ENCODE data around the gene PCDH7.

PCDH7 gene

DNA sequence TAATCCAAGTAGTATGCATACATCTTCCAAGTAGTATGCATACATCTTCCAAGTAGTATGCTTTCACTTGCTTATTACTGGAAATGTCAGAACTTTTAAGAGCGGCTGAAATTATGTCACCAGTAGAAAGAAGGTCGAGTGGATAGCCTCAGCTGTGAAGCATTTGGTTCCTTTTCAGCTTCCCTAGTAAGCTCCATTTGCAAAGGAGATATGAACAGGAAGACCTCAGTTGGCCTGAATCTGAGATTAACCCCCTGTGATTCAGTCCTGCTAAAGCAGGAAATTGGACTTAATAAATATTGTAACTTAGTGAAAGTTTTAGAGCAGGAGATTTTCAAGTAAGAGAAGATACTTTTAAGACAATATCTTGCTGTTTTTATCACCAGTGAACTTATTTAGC lies 48.1 kb downstream of the PCDH7 start:
- TF ChIP-seq, protein P1, sequence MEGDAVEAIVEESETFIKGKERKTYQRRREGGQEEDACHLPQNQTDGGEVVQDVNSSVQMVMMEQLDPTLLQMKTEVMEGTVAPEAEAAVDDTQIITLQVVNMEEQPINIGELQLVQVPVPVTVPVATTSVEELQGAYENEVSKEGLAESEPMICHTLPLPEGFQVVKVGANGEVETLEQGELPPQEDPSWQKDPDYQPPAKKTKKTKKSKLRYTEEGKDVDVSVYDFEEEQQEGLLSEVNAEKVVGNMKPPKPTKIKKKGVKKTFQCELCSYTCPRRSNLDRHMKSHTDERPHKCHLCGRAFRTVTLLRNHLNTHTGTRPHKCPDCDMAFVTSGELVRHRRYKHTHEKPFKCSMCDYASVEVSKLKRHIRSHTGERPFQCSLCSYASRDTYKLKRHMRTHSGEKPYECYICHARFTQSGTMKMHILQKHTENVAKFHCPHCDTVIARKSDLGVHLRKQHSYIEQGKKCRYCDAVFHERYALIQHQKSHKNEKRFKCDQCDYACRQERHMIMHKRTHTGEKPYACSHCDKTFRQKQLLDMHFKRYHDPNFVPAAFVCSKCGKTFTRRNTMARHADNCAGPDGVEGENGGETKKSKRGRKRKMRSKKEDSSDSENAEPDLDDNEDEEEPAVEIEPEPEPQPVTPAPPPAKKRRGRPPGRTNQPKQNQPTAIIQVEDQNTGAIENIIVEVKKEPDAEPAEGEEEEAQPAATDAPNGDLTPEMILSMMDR (IDR thresholded peaks at IDR 0.05; ENCODE audit: low read depth, low read length) = no peak
- no peak overlapping the region for H3K4me3 ChIP-seq (ENCODE audit: low read depth, low read length)

DNA sequence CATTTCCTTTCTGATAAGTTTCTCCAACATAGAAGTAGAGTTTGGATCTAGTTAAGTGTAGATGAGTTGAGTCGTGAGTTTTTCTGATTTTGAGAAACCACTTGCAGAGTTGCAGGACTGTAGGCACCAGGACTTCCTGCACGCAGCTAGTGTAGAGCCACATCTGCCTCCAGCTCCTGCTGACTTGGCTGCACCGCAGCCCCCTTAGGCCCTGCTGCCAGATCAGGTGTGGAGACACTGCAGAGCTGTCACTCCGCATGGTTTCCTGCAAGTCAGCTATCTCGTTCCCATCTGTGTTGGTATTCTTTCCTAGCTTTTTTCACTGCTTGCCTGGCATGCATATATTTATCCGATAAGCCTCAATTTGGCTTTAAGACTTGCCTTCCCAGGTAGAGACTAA lies 48.9 kb downstream of the PCDH7 start:
- TF ChIP-seq, protein P1 (IDR thresholded peaks at IDR 0.05; ENCODE audit: low read depth, low read length) = no peak
- no peak overlapping the region for H3K4me3 ChIP-seq (ENCODE audit: low read depth, low read length)

DNA sequence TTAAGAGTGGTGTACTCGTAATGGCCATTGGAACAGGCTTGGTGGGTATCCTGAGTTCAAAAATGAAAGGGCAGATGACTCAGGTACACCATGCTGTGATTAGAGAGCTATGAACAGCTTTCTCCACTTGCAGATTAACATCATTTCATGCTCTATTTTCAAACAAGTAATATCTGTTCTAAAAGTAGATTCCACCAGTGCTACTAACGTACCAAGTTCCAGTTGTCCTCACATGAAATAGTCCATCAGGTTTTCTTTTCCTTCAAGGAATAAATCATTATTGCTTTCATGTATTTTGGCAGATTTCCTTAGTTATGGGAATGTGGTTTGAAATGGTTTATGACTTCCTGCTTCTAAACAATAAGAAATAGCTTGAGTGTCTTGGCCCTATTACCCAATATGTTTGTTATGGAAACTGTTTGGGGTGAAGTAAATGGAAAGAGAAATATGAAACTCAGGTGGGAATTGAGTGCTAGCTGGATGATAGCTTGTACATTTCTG lies 49.9 kb downstream of the PCDH7 start:
- H3K4me3 ChIP-seq (ENCODE audit: low read depth, low read length) = no peak overlapping the region
- TF ChIP-seq, protein P1 (IDR thresholded peaks at IDR 0.05; ENCODE audit: low read depth, low read length) = no peak

DNA sequence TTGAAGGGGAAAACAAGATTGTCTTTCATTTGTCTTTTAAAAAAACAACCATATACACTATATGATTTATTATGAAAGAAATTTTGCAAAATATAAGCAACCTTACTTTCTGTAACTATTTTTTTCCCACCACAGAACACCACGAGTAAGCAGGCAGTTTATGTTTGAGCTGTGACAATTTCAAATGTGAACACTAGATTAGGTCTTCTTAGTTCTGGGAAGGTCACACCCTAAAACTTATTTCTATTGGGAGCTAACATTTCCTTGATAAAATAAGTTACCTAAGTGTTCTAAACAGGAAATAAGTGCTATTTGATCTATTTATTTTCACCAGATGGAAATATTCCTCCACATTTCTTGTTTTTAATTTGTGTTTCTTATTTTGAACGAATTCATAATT lies 50.6 kb downstream of the PCDH7 start:
- TF ChIP-seq, protein P1 (IDR thresholded peaks at IDR 0.05; ENCODE audit: low read depth, low read length) = no peak
- no peak overlapping the region for H3K4me3 ChIP-seq (ENCODE audit: low read depth, low read length)

DNA sequence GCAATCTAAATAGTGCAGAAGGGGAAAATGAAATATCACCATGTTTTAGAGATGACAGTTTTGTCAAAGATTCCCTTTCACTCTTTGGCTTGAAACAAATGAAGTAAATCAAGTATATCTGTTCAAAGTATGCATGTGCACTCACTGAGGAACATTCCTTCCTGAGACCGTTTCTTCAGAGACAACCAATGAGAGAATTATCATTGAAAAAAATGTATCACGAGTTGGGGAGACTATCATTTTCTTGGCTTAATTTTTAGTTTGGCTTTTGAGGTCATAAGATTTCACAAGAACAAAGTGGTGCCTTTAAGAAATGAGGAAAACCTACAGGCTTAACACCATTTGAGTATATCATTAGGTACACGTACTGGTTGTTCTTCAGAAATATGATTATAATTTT lies 56.3 kb downstream of the PCDH7 start:
- TF ChIP-seq, protein P1 (IDR thresholded peaks at IDR 0.05; ENCODE audit: low read depth, low read length) = no peak
- H3K4me3 ChIP-seq (ENCODE audit: low read depth, low read length) = no peak overlapping the region

DNA sequence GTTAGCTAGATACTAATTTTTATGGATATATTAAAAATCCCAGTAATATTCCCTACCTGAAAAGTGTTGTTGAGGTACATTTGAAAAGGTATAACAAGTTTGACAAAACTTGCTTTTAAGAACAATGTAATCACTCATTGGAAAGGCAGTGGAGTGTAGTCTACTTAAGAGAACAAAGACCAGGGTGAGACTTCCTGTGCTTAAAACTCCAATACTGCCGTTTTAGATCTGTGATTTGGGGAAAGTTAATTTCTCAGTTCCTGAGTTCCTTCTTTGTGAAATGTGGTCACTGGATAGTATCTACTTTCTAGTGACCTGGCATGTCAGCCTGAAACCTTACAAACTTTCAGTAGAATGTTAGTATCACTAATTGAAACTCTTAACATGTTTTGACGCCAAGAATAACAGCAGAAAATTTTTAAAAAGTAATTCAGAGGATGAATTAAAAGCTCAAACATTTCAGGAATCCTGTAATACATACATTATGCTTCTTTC lies 56.8 kb downstream of the PCDH7 start:
- H3K4me3 ChIP-seq (ENCODE audit: low read depth, low read length) = no peak overlapping the region
- TF ChIP-seq, protein P1 (IDR thresholded peaks at IDR 0.05; ENCODE audit: low read depth, low read length) = no peak

Measured in WI38 (cell line).